T-helper 2 cell (primary cell): Measurements from ENCODE around the gene SLC5A1.
A peak's percentile ranks its signal among the peaks of the same experiment; 100 is the strongest.
"Not testable (repeated sequence)": the region's sequence is repeated elsewhere in the genome, so short reads cannot be mapped to it uniquely, and the experiment has no call there.

Experiments used
- DNase-seq, 5 experiments: peaks; one replicate each; pipeline versions ENCODE4 v3.0.0 to v3.0.0-alpha.2; 2012 to 2022

SLC5A1 gene

GRCh38 chr22:32097881-32098499, 54.9 kb downstream of the SLC5A1 start:
- no peak for DNase-seq

- DNase-seq, result no peak
Observed at GRCh38 chr22:32100711-32101110, 57.6 kb downstream of the SLC5A1 start.

GRCh38 chr22:32103658-32104315, 60.7 kb downstream of the SLC5A1 start:
- no peak for DNase-seq

- peak in 1 of 5 experiments; percentile 19 for DNase-seq
Observed at GRCh38 chr22:32106930-32107329, 63.9 kb downstream of the SLC5A1 start.

DNA sequence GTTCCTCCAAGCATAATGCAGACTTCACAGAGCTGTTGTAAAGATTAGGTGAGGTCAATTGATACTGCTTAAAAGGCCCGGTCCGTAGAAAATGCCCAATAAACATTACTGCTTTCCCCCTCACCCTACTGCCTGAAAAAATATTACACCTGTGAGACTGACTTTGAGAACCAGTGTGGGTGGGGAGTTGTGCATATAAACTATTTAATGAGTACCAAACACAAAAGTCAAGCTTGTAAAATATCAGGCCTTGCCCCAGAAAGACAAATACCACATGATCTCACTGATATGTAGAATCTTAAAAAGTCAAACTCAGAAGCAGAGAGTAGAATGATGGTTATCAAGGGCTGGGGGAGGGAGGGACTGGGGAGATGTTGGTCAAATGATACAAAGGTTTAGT, 69.3 kb downstream of the SLC5A1 start:
- DNase-seq, result no peak

GRCh38 chr22:32119568-32120235, 76.6 kb downstream of the SLC5A1 start:
- no peak for DNase-seq

- no peak for DNase-seq
Observed at GRCh38 chr22:32120603-32121002, 77.5 kb downstream of the SLC5A1 start.

DNA sequence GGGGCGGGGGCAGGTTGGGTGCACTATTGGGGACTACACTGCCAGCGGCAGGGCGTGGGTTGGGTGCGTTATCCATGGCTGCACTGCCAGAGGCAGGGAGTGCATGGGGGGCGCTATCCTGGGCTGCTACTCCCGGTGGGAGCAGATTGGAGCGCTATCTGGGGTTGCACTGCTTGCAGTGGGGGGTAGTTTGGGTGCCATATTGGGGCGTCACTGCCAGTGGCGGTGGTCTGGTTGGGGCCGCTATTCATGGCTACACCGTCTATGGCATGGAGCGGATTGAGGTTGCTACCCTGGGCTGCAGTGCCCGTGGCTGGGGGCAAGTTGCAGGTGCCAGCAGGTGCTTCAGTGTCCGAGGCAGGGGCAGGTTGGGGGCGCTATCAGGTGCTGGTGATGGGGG, 79.8 kb downstream of the SLC5A1 start:
- DNase-seq, result no peak

GRCh38 chr22:32123657-32124056, 80.6 kb downstream of the SLC5A1 start:
- no peak for DNase-seq

GRCh38 chr22:32127904-32128303, 84.8 kb downstream of the SLC5A1 start:
- no peak for DNase-seq

DNA sequence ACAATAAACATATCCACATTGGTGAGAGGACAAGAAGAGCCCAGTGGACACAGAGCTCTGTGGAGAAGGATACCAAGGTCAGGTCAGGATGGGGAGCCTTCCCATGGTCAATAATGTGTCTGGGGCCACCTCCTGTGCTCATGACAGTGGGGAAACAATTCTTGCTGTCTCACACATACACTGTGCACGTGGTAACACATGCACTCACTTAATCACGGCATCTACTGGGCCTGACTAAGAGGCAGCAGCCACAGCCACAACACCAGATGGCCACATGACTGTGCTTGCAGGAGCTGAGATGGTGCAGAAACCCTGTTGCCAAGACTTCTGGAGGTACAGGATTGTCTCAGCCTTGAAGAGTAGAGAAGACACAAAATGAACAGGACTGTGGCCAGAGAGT, 87.4 kb downstream of the SLC5A1 start:
- peak in 1 of 5 experiments; percentile 31 for DNase-seq

DNA sequence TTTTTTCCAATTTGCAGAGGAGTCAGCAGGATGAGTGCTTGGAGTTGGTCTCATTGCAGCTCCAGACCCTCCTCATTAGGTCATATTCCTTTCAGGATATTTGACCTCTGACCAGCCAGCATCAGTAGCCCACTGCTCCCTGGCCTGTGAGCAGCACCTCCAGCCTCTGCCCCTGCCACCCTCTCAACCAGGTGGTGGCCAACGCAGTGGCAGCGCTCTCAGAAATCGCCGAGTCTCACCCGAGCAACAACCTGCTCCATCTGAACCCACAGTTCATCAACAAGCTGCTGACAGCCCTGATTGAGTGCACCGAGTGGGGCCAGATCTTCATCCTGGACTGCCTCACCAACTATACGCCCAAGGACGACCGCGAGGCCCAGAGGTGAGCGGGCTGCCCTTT, 89.1 kb downstream of the SLC5A1 start:
- DNase-seq, result no peak

DNA sequence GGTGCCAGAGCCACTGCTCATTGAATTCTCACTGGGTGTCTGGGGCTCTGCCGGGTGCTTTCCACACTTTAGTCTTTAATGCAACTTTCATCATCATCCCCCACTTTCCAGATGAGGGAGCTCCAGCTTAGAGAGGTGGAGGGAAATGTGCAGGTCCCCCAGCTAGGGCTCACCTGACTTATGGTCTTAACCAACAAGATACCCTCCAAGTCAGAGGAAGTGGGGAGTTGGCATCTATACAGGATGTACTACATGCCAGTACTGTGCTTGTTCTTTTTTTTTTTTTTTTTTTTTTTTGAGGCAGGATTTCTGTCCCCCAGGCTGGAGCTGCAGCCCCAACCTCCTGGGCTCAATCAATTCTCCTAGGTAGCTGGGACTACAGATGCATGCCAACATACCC, 89.7 kb downstream of the SLC5A1 start:
- DNase-seq, result peak in 1 of 5 experiments; percentile 39

GRCh38 chr22:32134796-32135195, 91.7 kb downstream of the SLC5A1 start:
- not testable (repeated sequence) for DNase-seq

GRCh38 chr22:32135958-32136357, 92.9 kb downstream of the SLC5A1 start:
- DNase-seq, result not testable (repeated sequence)

GRCh38 chr22:32136881-32137280, 93.8 kb downstream of the SLC5A1 start:
- DNase-seq, result not testable (repeated sequence)

GRCh38 chr22:32137731-32138324, 94.8 kb downstream of the SLC5A1 start:
- DNase-seq, result peak in 4 of 5 experiments; percentile 22 to 89 (median 38)

DNA sequence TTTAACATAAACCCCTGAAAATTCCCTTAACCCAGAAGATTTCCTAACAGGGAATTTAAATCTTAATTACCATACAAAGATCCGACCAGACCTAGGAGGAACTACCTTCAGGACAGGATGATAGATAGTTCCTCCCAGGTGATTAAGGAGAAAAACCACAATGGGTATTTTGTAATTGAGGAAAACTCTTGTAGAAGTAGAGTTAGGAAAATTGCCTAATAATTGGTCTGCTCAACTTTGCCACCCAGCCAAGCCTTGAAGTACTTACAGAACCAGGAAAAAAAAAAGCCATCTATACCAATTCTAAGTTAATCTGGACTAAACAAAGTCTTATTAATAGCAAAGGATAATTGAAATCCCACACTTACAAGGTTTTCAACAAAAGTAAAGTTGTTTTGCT, 95.5 kb downstream of the SLC5A1 start:
- not testable (repeated sequence) for DNase-seq

DNA sequence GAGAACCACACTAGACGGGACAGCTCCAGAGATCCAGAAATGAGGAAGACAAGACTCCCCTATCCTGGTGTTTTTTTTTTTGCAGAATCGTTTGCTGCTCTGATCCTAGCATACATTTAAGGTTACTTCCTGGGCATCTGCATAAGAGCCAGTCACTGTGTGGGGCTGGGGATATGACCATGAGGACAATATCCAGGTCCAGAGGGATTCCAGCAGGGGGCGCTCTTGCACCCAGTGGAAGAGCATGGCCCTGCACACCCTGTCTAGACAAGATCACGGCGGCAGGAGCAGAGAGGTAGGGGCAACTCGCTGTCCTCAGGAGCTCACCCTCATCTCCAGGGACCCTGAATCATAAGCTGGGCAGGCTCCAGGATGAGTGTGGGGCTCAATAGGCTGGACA, 97.6 kb downstream of the SLC5A1 start:
- DNase-seq, result peak in 1 of 5 experiments; percentile 47

GRCh38 chr22:32142600-32142999, 99.5 kb downstream of the SLC5A1 start:
- peak in 1 of 5 experiments; percentile 14 for DNase-seq

GRCh38 chr22:32144496-32145274, 101.6 kb downstream of the SLC5A1 start:
- peak in 1 of 5 experiments; percentile 18 for DNase-seq

- DNase-seq, result not testable (repeated sequence)
Observed at GRCh38 chr22:32147128-32147527, 104.1 kb downstream of the SLC5A1 start.

GRCh38 chr22:32148372-32148771, 105.3 kb downstream of the SLC5A1 start:
- not testable (repeated sequence) for DNase-seq
